Nucleus accumbens (tissue), 56 donors: Measurements from ENCODE around the gene STX16.
"Not testable (repeated sequence)": the region's sequence is repeated elsewhere in the genome, so short reads cannot be mapped to it uniquely, and the experiment has no call there.

ENCODE experiments used
- DNase-seq, 56 donors: peaks; one replicate each; lab custom pipeline; 2025; lab: John Stamatoyannopoulos, UW

STX16 gene

GRCh38 chr20:58718121-58718563, 67.1 kb downstream of the STX16 start:
- no peak for DNase-seq

- peak in 1 of 56 donors; percentile 19 for DNase-seq
These were observed 67.6 kb downstream of the STX16 start for GRCh38 chr20:58718729-58719128.

GRCh38 chr20:58719258-58719657, 68.2 kb downstream of the STX16 start:
- peak in 7 of 56 donors; percentile 11 to 41 (median 19) for DNase-seq

GRCh38 chr20:58719971-58720371, 68.9 kb downstream of the STX16 start:
- DNase-seq, result no peak

GRCh38 chr20:58720890-58721289, 69.8 kb downstream of the STX16 start:
- no peak for DNase-seq

GRCh38 chr20:58721951-58722778, 71.1 kb downstream of the STX16 start:
- no peak for DNase-seq

- no peak for DNase-seq
These were observed 72.0 kb downstream of the STX16 start for GRCh38 chr20:58722877-58723627.

GRCh38 chr20:58723628-58723984, 72.5 kb downstream of the STX16 start:
- DNase-seq, result no peak

GRCh38 chr20:58726156-58726555, 75.1 kb downstream of the STX16 start:
- not testable (repeated sequence) for DNase-seq
